ENCODE results near the gene HEPHL1. TPM values are rescaled to one million over a fixed set of nuclear protein-coding genes. Genes with fewer than 3 reads are reported as not detected.

The HEPHL1 gene
- total RNA-seq, 1 donor from 2014 or later, result 0.26 TPM

Other genes starting within 250 kb of the HEPHL1 start
- gene MED17, start 237.1 kb upstream of the HEPHL1 start, total RNA-seq, result 20.4 and 23.7 TPM in 2 replicates
- 0.51 and 0.79 TPM in 2 replicates for gene VSTM5, start 170.7 kb upstream of the HEPHL1 start, total RNA-seq
- gene PANX1, start 107.5 kb downstream of the HEPHL1 start, total RNA-seq, result 44.8 and 60.3 TPM in 2 replicates

All from bronchial epithelial cell (primary cell).